GM12878 (cell line): ENCODE measurements around the gene MAST1. TPM values are rescaled to one million over a fixed set of nuclear protein-coding genes. Genes with fewer than 3 reads are reported as not detected.

Source experiments
- ATAC-seq: fragments of 200-7000 bp; cut with Tn5 transposase; 3 replicates; pipeline ENCODE4 v1.9.1; 2020; ENCODE audit warnings: mild to moderate bottlenecking, moderate library complexity
- BruUV-seq: library from RNA; stranded (reverse); fragments of 400-500 nt; replicated peaks from 2 replicates; lab custom pipeline; 2021; lab: Mats Ljungman, UMichigan
- CTCF ChIA-PET: fragments of 300-600 bp; sonication (Branson Sonifier 250); formaldehyde crosslinking; extraction: SDS; loops from one replicate; lab custom pipeline; 2021; ENCODE audit warnings: inconsistent platforms; lab: Yijun Ruan, JAX
- POLR2A ChIA-PET: fragments of 350-600 bp; formaldehyde crosslinking; extraction: SDS; loops from one replicate; lab custom pipeline; 2021; ENCODE audit warnings: inconsistent platforms; lab: Charles Lee
- RAD21 ChIA-PET: fragments of 300-600 bp; sonication (Branson Sonifier 250); formaldehyde crosslinking; loops from one replicate; lab custom pipeline; 2023; ENCODE audit warnings: antibody characterized with exemption; ENCODE audit not compliant: unreplicated experiment; lab: Charles Lee
- SMC1A ChIA-PET: fragments of 300-600 bp; sonication (Branson Sonifier 250); formaldehyde crosslinking; loops from one replicate; lab custom pipeline; 2023; ENCODE audit not compliant: unreplicated experiment, uncharacterized antibody; lab: Charles Lee
- DNase-seq: peaks from one replicate; pipeline ENCODE4 v3.0.0-alpha.2; 2011; ENCODE audit warnings: low read depth, low spot score
- FAIRE-seq: peaks from 3 replicates; lab custom pipeline; 2011; peaks lifted over from hg19 to GRCh38; lab: Jason Lieb, UNC
- H2AFZ ChIP-seq: 2 replicates; pipeline ENCODE4 v1.6.0; 2011; ENCODE audit warnings: low read depth, low read length, control low read depth; ENCODE audit not compliant: control insufficient read depth
- H3K27ac ChIP-seq: 2 replicates; pipeline ENCODE4 v1.5.1; 2011; ENCODE audit warnings: control low read depth; ENCODE audit not compliant: control insufficient read depth, insufficient read depth
- H3K27me3 ChIP-seq, 2 experiments: replicated peaks in 1 of 2; 2 replicates each; pipeline versions ENCODE4 v1.6.0 to v1.6.1; 2011; ENCODE audit warnings: low read length in 1 of 2; ENCODE audit not compliant: control insufficient read depth in 2 of 2, insufficient read depth in 2 of 2
- H3K36me3 ChIP-seq, 2 experiments: 2 replicates each; pipeline ENCODE4 v1.5.1; 2011; ENCODE audit warnings: low read length in 1 of 2; ENCODE audit not compliant: control insufficient read depth in 2 of 2, insufficient read depth in 2 of 2
- H3K4me1 ChIP-seq: 2 replicates; pipeline ENCODE4 v1.6.1; 2011; ENCODE audit warnings: mild to moderate bottlenecking, low read length, moderate library complexity, mixed read lengths; ENCODE audit not compliant: control insufficient read depth, insufficient read depth
- H3K4me2 ChIP-seq: 2 replicates; pipeline ENCODE4 v1.6.0; 2011; ENCODE audit warnings: control low read depth; ENCODE audit not compliant: control insufficient read depth, insufficient read depth
- H3K4me3 ChIP-seq: fragments of 200-600 bp; sonication (generic); 2 replicates; pipeline ENCODE4 v1.5.1; 2016
- H3K79me2 ChIP-seq: 2 replicates; pipeline ENCODE4 v1.6.0; 2011; ENCODE audit warnings: low read length; ENCODE audit not compliant: control insufficient read depth, insufficient read depth
- H3K9ac ChIP-seq: 2 replicates; pipeline ENCODE4 v1.8.0; 2011; ENCODE audit warnings: low read length, control low read depth, mixed read lengths; ENCODE audit not compliant: control insufficient read depth, insufficient read depth
- H3K9me3 ChIP-seq: replicated peaks from 3 replicates; pipeline ENCODE4 v1.5.1; 2011; ENCODE audit warnings: mild to moderate bottlenecking, low read length; ENCODE audit not compliant: control insufficient read depth, insufficient read depth
- H4K20me1 ChIP-seq: 2 replicates; pipeline ENCODE4 v1.6.0; 2011; ENCODE audit not compliant: control insufficient read depth, insufficient read depth
- IKZF2 ChIP-seq, 2 experiments: fragments of 450-650 bp; IDR thresholded peaks; 2 replicates each; pipeline ENCODE4 v1.6.1; 2017; ENCODE audit warnings: mild to moderate bottlenecking in 2 of 2, moderate library complexity in 2 of 2
- NFYA ChIP-seq: IDR thresholded peaks from 2 replicates; pipeline ENCODE4 v1.6.1; 2011; ENCODE audit warnings: low read depth, mild to moderate bottlenecking, low read length, improper control_type of control experiment, borderline replicate concordance
- NFYB ChIP-seq: IDR thresholded peaks from 2 replicates; pipeline ENCODE4 v1.6.1; 2011; ENCODE audit warnings: low read depth, mild to moderate bottlenecking, low read length, improper control_type of control experiment, moderate library complexity; ENCODE audit not compliant: insufficient read depth
- NR2C2 ChIP-seq: IDR thresholded peaks from 2 replicates; pipeline ENCODE4 v1.6.1; 2011; ENCODE audit warnings: borderline replicate concordance, low read depth; ENCODE audit not compliant: control insufficient read depth, insufficient read length
- RAD51 ChIP-seq: fragments of 450-650 bp; IDR thresholded peaks from 2 replicates; pipeline ENCODE4 v1.6.1; 2016; ENCODE audit warnings: moderate library complexity, mild to moderate bottlenecking, inconsistent platforms
- SMC3 ChIP-seq: IDR thresholded peaks from 2 replicates; pipeline ENCODE4 v1.6.1; 2011; ENCODE audit warnings: low read length, improper control_type of control experiment, borderline replicate concordance
- STAT1 ChIP-seq: fragments of 450-650 bp; conservative IDR thresholded peaks from 2 replicates; pipeline ENCODE4 v1.6.1; 2014; ENCODE audit warnings: antibody characterized with exemption, mild to moderate bottlenecking
- TCF3 ChIP-seq: IDR thresholded peaks from 2 replicates; pipeline ENCODE4 v1.6.1; 2012; ENCODE audit warnings: low read depth, mild to moderate bottlenecking, low read length, borderline replicate concordance; ENCODE audit not compliant: insufficient read depth
- WGBS: methylation state at CpG from one replicate; pipeline ENCODE4 v1.1.6; 2016; ENCODE audit warnings: low lambda C conversion rate; ENCODE audit not compliant: insufficient replicate concordance, insufficient coverage; ENCODE audit errors: missing lambda C conversion rate; 5-methylcytosine and 5-hydroxymethylcytosine counted together
- in situ Hi-C: fragments of 300-500 bp; cut with MboI; formaldehyde crosslinking; loops from 9 replicates; pipeline ENCODE4 v1.14.3; 2018; ENCODE audit warnings: mixed read lengths
- intact Hi-C: fragments of 100-400 bp; cut with micrococcal nuclease; formaldehyde crosslinking; loops from one replicate; pipeline ENCODE4 v1.14.2; 2022; ENCODE audit not compliant: unreplicated experiment
- polyA plus RNA-seq, 11 experiments: library from polyadenylated mRNA; depleted of rRNA in 4 of 11; unstranded in 6 of 11; stranded (reverse) in 5 of 11; fragments of >200 nt; fragmentation: Nextera tagmentation in 4 of 11; fragmentation: Illumina TruSeq in 1 of 11; extraction: Ambion mirVana in 4 of 11; extraction: Trizol in 1 of 11; gene quantifications; 1 replicate in 1 of 11; 2 replicates in 10 of 11; pipeline versions ENCODE4 v1.2.1 to v1.2.3, GENCODE V29; 2011 to 2016; ENCODE audit warnings: inconsistent platforms in 2 of 11, missing spikeins in 2 of 11, low read depth in 1 of 11
- total RNA-seq, 4 experiments: library from RNA; depleted of rRNA in 3 of 4; stranded (reverse); fragments of >200 nt in 3 of 4; fragmentation: Illumina TruSeq in 1 of 4; extraction: Trizol in 1 of 4; gene quantifications; 2 replicates each; pipeline versions ENCODE4 v1.2.1 to v1.2.3, GENCODE V29; 2013 to 2021
- TF ChIP-seq, protein P1 (sequence below): fragments of 150-350 bp; IDR thresholded peaks from 2 replicates; pipeline ENCODE4 v1.6.1; 2014; ENCODE audit warnings: mild to moderate bottlenecking, low read depth, low read length
- TF ChIP-seq, protein P2 (sequence below): IDR thresholded peaks from 2 replicates; pipeline ENCODE4 v1.6.1; 2011; ENCODE audit warnings: mild to moderate bottlenecking, low read depth, low read length, moderate library complexity; ENCODE audit not compliant: insufficient replicate concordance
- TF ChIP-seq, protein P3 (sequence below): fragments of 450-650 bp; IDR thresholded peaks from 2 replicates; pipeline ENCODE4 v1.6.1; 2017; ENCODE audit warnings: antibody characterized with exemption, mild to moderate bottlenecking, moderate library complexity

MAST1 gene
- total and polyA plus RNA-seq, 10 of the 15 experiments (the other 5 are each of a cell fraction or from before 2014, with no cell fraction given): 0.08 to 0.79 (median 0.44) TPM; not detected in 1

DNA sequence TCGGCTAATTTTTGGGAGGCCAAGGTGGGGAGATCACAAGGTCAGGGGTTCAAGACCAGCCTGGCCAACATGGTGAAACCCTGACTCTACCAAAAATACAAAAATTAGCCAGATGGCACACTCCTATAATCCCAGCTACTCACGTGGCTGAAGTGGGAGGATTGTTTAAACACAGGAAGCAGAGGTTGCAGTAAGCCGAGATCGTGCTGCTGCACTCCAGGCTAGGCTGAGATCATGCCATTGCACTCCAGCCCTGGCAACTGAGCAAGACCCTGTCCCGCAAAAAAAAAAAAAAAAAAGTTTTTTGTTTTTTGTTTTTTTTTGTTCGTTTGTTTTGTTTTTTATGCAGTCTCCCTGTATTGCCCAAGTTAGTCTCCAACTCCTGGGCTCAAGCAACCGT, 21.2 kb downstream of the MAST1 start:
- ChIA-PET CTCF (interaction anchor here (0.7 to 1.1 kb wide), 2 partner anchors 22 to 1009 kb away, joined by 3 read pairs; partner anchors contain the start of gene DNASE2), POLR2A (no interaction called here), RAD21 (no interaction called here), SMC1A (no interaction called here)
- H3K4me3 ChIP-seq: no peak overlapping the region
- ATAC-seq (no peak), FAIRE-seq (no peak), DNase-seq (no peak)
- intact Hi-C loops: no loop called here
- H3K27ac ChIP-seq: no peak overlapping the region
- WGBS: 42% methylated on average over 5 of the region's 7 CpGs
- no peaks in the 10 kb centered on the region; the same call in 1 of the 2 replicates for H3K4me1 ChIP-seq
- H3K36me3 ChIP-seq: no peaks in the 10 kb centered on the region
- in situ Hi-C loops: no loop called here
- H3K9ac ChIP-seq: no peak overlapping the region
- no peaks in the 10 kb centered on the region for H3K27me3 ChIP-seq
- no peaks in the 10 kb centered on the region for H4K20me1 ChIP-seq
- H3K9me3 ChIP-seq: no peaks in the 10 kb centered on the region
- H2AFZ ChIP-seq: no peak overlapping the region
- BruUV-seq: no TSS peak
- TF ChIP-seq SMC3: no peak
- TF ChIP-seq IKZF2 (IDR thresholded peaks at IDR 0.05): no peak
- H3K4me2 ChIP-seq: no peak overlapping the region
- no peaks in the 10 kb centered on the region for H3K79me2 ChIP-seq

DNA sequence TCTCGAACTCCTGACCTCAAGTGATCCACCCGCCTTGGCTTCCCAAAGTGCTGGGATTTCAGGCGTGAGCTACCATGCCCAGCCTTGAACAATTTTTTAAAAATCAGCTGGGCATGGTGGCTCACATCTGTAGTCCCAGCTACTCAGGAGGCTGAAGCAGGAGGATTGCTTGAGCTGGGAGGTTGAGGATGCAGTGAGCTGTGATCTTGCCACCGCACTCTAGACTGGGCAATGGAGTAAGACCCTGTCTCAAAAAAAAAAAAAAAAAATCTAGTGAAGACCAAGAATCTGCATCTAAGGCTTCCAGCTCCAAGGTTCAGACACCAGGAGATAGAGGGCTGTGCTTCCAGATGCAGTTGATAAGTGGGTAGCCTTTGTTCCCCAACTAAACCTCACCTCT, 25.8 kb downstream of the MAST1 start:
- H3K4me1 ChIP-seq: peaks cover 5% of the 10 kb centered on the region; the same call in 1 of the 2 replicates
- in situ Hi-C loops (no loop called here), intact Hi-C loops (no loop called here)
- H3K27me3 ChIP-seq: no peaks in the 10 kb centered on the region
- no peak overlapping the region for H3K4me3 ChIP-seq
- ChIA-PET POLR2A (interaction anchor here (1.1 to 1.8 kb wide), 2 partner anchors 9 to 93 kb away, joined by 3 to 4 read pairs; partner anchors contain the start of gene GADD45GIP1), CTCF (interaction anchor here (0.5 to 3.8 kb wide), 5 partner anchors 14 to 1431 kb away, joined by 3 to 29 read pairs (median 3); no protein-coding TSS in a partner anchor), RAD21 (interaction anchor here (0.7 to 1.2 kb wide), 3 partner anchors 27 to 230 kb away, joined by 3 to 4 read pairs (median 3); partner anchors contain the start of gene GCDH), SMC1A (interaction anchor here (2.1 kb wide), 1 partner anchor 16 kb away, joined by 5 read pairs; no protein-coding TSS in a partner anchor)
- H3K9ac ChIP-seq: no peak overlapping the region
- no peaks in the 10 kb centered on the region for H3K36me3 ChIP-seq
- no peaks in the 10 kb centered on the region for H3K79me2 ChIP-seq
- H2AFZ ChIP-seq: no peak overlapping the region
- no TSS peak for BruUV-seq
- H4K20me1 ChIP-seq: no peaks in the 10 kb centered on the region
- no peak overlapping the region for H3K27ac ChIP-seq
- no peak for ATAC-seq
- no peak for DNase-seq
- no peak overlapping the region for H3K4me2 ChIP-seq
- no peaks in the 10 kb centered on the region for H3K9me3 ChIP-seq
- WGBS: 53% methylated on average over 4 of the region's 4 CpGs
- FAIRE-seq: no peak
- TF ChIP-seq NFYB (no peak), NR2C2 (no peak), NFYA (no peak), STAT1 (no peak), RAD51 (no peak), TCF3 (no peak)
- TF ChIP-seq, protein P1, sequence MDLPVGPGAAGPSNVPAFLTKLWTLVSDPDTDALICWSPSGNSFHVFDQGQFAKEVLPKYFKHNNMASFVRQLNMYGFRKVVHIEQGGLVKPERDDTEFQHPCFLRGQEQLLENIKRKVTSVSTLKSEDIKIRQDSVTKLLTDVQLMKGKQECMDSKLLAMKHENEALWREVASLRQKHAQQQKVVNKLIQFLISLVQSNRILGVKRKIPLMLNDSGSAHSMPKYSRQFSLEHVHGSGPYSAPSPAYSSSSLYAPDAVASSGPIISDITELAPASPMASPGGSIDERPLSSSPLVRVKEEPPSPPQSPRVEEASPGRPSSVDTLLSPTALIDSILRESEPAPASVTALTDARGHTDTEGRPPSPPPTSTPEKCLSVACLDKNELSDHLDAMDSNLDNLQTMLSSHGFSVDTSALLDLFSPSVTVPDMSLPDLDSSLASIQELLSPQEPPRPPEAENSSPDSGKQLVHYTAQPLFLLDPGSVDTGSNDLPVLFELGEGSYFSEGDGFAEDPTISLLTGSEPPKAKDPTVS: no peak
- TF ChIP-seq, protein P2, sequence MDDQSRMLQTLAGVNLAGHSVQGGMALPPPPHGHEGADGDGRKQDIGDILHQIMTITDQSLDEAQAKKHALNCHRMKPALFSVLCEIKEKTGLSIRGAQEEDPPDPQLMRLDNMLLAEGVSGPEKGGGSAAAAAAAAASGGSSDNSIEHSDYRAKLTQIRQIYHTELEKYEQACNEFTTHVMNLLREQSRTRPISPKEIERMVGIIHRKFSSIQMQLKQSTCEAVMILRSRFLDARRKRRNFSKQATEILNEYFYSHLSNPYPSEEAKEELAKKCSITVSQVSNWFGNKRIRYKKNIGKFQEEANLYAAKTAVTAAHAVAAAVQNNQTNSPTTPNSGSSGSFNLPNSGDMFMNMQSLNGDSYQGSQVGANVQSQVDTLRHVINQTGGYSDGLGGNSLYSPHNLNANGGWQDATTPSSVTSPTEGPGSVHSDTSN: no peak
- TF ChIP-seq, protein P3, sequence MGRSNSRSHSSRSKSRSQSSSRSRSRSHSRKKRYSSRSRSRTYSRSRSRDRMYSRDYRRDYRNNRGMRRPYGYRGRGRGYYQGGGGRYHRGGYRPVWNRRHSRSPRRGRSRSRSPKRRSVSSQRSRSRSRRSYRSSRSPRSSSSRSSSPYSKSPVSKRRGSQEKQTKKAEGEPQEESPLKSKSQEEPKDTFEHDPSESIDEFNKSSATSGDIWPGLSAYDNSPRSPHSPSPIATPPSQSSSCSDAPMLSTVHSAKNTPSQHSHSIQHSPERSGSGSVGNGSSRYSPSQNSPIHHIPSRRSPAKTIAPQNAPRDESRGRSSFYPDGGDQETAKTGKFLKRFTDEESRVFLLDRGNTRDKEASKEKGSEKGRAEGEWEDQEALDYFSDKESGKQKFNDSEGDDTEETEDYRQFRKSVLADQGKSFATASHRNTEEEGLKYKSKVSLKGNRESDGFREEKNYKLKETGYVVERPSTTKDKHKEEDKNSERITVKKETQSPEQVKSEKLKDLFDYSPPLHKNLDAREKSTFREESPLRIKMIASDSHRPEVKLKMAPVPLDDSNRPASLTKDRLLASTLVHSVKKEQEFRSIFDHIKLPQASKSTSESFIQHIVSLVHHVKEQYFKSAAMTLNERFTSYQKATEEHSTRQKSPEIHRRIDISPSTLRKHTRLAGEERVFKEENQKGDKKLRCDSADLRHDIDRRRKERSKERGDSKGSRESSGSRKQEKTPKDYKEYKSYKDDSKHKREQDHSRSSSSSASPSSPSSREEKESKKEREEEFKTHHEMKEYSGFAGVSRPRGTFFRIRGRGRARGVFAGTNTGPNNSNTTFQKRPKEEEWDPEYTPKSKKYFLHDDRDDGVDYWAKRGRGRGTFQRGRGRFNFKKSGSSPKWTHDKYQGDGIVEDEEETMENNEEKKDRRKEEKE: no peak
